ENCODE measurements around the gene CDH15.

Gene CDH15

DNA sequence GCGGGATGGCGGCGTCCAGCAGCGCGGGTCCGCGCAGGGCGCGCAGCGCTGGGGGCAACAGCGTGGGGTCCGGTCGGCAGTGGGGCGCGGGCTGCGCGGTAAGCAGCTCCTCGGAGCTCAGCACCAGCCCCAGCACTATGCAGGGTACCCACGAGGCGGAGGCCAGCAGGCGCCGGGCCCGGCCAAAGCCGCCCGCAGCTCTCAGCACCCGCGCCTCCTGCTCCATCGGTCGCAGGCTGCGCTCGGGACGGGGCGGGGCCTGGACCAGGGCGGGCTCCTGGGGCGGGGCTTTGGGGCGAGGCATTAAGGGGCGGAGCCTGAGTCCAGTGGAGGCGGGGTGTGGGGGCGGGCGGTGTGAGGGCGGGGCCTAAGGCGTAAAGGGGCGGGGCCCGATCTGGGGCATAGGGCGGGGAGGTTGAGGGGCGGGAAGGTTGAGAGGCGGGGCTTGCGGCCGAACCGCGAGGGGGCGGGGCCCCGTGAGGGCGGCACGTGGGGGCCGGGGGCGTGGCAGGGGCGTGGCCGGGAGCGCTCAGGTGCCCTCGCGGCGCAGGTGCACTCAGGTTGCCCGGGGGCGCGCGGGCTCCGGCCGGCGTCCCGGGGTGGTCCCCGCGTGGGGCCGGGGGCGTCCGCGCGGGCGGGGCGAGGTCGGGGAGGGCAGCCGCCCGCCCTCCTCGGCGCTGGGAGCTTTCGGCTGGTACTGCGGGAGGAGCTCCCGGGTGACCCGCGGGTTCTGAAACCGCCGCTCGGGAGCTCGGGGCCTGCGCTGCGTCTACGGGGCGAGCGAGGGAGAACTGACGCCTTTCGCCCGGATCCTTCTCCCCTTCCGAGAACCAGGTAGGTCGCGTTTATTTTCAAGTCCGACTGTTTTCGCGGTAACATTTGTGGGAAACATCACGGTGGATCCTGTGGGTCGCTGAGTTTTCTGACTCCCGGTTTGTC lies 30.2 kb downstream of the CDH15 start:
- peak; percentile 62 for DNase-seq

DNA sequence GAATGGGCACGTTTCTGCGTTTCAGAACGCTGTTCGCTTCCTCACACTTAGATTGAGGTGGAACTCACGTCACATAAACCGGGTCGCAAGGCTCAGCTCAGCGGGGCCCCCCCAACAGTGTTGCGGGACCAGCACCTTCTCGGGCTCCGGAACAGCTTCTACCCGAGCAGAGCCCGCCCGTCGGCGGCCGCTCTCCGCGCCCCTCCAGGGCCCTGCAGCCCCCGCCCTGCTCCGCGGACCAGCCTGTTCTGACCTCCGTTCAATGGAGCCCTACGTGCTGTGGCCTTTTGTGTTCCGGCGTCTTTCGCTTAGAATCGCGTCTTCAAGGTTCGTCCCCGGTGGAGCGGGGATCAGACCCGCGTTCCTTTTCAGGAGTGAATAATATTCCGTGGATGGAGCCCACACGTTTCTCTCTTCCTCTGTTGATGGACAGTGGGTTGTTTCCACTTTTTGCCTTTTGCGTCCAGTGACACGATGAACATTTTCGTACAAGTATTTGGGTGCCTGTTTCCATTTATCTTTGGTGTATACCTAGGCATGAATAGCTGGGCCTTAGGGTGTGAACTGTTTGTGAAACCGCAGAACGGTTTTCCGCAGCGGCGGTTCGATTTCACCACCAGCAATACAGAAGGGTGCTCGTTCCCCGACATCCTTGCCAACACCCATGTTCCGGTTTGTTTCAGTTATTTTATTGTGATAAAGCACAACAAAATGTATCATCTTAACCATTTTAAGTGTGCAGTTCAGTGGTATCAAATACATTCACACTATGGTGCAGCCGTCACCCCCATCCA lies 31.1 kb downstream of the CDH15 start:
- no peak for DNase-seq

DNA sequence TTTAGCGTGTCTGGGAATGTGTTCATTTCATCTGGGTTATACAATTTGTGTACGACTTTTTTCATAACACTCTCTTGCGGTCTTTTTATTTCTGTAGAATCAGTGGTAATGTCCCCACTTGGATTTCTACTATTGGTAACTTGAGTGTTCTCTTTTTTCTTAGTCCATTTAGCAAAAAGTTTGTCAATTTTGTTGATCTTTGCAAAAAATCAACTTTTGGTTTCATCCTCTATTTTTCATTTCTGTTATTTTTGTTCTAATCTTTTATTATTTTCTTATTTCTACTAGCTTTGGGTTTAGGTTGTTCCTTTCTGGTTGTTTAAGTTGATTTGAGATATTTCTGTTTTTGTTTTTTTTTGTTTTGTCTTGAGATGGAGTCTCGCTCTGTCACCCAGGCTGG lies 36.4 kb downstream of the CDH15 start:
- no peak for DNase-seq

DNA sequence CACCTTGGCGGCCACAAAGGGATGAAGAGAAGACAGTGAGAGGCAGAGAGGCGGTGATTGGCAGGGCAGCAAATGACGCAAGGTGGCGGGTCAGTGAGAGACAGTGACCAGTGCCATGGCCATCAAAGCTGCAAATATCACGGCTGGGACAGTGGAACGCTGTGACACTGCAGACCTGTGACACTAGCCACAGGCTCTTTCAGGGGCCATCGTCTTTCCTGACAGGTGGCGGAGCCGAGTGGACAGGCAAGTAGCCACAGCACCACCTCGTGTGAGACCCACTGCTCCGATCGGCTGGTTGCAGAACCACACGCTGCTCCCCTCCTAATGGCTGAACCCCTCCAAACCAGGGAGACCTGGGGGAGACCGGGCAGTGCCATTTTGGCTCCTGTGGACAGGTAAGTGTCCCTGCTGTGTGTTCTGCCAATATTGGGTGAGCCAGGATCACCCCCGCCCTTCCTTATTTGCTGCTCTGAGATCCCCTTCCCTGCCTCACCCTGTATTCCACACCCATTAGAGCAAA lies 38.0 kb downstream of the CDH15 start:
- no peak for DNase-seq

DNA sequence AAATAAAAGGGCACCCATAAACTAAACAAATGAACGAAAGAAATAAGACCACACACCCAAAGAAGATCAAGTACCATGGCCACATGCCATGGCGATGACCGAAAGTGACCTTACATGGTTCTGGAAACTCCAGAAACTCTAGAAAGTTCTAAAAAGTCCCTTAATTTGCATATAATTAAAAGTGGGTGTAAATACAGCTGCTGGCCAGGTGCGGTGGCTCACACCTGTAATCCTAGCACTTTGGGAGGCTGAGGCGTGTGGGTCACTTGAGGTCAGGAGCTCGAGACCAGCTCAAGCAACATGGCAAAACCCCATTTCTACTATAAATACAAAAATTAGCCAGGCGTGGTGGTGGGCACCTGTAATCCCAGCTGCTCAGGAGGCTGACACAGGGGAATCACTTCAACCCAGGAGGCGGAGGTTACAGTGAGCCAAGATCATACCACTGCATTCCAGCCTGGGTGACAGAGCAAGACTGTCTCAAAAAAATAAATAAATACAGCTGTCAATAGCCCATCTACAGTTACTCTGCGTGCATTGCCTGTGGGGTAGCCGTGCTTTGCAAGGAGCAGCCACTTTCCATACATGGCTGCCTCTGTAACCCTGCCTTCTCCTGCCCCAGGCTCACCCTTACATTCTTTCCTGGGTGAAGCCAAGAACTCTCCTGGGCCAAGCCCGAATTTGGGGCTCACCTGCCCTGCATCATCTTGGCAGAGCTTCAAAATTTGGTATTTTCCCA lies 38.8 kb downstream of the CDH15 start:
- no peak for DNase-seq

DNA sequence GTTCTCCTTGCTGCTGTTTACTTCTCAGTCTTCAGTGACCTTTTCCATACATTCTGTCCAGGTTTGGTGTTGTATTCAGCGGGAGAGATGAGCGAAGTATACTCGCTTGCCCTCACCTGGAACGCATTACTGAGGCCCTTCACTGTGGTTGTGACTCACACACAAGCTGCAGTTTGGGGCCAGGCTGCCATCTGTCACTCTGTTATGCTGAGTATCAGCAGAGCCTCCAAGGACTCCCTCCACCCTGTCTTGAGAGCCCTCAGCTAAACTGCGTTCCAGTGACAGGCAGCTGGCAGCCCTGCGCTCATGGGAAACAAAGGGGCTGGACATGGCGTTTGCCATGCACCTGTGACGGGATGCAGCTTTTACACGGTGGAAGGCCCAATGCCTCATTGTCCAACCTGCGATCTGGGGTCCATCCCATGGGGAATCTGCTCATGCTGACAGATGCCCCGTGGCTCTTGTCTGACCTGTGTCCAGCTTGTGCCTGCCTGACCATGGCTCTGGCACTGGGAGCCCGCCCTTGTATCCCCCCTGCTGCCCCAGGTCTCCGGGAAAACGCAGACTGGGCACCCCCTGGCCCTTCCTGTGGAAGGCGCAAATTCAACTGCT lies 39.5 kb downstream of the CDH15 start:
- DNase-seq, result no peak

DNA sequence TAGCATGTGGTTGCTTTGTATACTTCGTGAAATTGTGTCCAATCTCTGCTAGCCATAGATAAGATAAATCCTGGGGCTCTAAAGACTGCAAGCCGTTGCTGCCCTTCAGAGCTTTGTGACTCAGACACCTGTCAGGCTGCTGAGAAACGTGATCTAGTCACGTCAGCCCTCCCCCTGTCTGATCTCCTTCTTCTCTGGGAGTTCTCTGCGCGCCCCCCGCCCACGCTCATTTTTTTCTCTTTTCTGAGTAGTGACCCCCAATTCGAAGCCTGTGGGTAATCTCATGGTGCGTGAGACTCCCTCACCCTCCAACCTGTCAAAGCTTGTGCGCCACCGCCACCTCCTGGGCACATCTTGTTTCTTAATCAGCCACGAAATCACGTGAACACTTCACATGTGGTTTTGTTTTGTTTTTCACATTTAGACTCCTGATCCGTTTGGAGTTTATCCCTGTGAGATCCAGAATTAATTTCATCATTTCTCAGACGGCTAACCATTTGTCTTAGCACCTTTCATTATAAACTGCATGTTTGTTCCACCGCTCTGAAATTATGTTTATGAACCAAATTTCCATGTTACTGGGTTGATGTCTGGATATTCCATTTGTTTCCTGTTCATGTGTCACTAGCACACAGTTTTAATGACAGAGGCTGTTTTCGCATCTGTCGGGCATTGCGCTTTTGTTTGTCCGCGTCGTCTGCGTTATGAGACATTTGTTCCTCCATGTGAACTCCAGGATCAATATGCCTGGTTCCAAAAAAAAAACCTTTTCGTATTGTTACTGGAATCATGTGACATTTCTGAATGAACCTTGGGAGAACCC lies 45.0 kb downstream of the CDH15 start:
- peak; percentile 85 for DNase-seq

DNA sequence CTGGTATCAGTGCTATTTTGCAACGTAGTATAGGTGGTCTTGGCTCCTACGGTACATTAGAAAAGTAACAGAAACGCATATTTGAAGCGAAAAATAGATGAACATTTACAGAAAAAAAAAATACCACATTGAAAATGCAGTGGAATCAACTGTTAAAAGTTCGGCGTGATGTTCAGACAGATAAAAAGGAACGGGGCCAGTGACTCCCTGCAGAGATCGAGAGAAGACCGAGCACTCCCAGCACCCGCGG lies 45.5 kb downstream of the CDH15 start:
- no peak for DNase-seq

DNA sequence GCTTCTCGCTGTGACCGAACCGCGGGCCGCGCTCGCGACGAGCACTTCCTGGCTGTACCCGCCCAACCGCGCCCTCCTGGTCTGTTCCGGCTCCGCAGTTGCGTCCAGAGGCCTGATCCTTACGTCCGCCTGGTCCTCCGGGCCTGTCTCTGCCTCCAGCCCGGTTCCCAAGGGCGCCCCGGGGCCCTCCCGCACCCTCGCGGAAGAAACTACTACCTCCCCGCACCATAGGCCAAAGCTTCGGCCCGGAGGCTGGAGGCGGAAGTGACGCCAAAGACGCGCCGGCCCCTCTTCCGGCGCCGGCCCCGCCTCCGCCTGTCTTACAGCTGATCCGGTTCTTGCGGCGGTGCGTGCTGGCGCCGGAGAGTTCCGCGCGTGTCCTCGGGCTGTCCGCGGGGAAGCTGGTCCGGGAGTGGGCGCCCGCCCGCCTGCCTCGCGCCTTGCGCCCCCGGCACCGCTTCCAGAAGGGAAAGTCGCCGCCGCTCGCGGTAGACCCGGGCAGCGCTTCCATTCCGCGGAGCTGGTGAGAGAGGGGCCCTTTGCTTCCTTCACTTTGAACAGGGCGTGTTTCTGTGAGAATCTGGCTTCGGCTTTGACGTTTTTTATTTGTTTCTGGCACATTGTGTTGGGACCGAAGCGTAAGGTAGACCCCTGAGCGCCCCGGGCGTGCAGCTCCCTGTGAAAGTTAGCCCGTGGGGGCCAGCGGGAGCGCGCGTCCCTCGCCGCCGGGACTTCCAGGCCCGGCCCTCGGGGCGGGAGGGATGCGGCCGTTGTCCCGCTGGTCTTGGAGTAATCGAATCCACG lies 46.0 kb downstream of the CDH15 start, which contains the start of gene ZNF778:
Gene ZNF778 (plus strand): TSS at position 316 of the 804 bp plus-strand sequence. CDS start 3,425 bp downstream, outside the sequence.
- peak; percentile 73 for DNase-seq

DNA sequence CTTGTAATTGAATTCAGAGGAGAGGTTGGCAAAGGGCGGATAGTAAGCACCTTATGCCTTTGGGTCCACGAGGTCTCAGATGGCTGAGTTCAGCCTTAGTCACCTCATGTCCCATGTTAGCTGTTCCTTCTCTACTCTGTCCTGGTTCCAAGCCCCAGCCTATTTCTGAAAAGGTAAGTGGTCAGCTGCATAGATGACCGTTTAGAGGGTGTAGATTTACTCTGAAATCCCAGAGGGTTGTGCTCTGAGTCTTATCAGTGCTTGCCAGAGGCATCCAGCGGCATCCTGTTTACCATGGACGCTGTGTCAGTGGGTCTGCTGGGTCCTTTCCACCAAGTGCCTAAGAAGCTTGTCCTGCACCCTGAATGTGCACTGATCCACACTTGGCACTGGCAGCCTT lies 47.8 kb downstream of the CDH15 start:
- DNase-seq, result no peak

DNA sequence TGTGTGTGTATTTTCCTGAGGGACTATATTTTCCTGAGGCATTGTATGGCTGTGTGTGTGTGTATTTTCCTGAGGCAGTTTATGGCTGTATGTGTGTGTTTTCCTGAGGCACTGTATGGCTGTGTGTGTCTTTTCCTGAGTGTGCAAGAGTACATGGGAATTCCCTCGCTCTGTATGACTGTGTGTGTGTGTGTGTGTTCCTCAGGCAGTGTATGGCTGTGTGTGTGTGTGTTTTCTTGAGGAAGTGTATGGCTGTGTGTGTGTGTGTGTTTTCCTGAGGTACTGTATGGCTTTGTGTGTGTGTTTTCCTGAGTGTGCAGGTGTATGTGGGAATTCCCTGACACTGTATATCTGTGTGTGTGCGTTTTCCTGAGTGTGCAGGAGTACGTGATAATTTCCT lies 50.1 kb downstream of the CDH15 start:
- no peak for DNase-seq

DNA sequence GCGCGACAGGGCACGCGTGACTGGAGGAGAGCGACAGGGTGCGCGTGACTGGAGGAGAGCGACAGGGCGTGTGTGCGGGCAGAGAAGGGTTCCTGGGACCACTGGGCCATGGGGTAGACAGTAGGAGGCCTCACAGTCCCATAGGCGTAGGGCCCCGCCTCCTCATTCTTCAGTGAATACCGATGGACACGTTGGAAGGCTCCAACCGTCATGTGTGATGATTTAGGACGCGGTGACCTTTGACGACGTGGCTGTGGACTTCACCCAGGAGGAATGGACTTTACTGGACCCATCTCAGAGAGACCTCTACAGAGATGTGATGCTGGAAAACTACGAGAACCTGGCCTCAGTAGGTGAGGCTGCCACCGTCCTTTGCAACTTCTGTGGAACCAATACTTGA lies 51.4 kb downstream of the CDH15 start:
- DNase-seq, result no peak

DNA sequence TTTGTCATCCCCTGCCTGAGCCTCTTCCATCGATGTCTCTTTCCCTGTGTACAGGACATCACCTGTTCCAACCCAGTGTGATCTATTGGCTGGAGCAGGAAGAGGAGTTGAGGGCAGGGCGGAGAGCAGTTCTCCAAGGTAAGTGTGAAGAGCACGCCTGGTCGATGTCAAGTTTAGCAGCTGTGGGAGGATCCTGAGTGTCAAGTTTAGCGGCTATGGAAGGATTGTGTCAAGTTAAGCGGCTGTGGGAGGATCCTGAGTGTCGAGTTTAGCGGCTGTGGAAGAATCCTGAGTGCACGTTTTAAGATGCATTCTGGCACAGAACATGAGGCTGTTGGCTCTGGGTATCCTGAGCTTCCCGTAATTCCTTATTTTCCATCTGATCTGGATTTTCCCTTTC lies 53.1 kb downstream of the CDH15 start:
- DNase-seq, result no peak

DNA sequence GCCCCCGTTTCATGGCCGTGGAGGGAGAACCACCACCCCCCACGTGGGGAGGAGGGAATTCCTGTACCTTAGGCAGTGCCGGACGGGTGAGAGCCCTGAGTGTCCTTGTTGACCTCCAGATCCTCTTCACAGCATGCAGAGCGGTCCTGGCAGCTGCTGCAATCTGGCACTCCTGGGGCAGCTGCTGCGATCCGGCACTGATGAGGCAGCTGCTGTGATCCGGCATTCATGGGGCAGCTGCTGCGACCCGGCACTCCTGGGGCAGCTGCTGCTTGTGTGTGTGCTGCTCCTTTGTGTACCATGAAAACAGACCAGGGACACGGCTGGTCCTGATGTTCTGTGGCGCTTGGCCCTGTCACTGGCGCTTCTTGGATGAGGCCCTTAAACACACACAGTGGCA lies 58.7 kb downstream of the CDH15 start:
- DNase-seq, result no peak

DNA sequence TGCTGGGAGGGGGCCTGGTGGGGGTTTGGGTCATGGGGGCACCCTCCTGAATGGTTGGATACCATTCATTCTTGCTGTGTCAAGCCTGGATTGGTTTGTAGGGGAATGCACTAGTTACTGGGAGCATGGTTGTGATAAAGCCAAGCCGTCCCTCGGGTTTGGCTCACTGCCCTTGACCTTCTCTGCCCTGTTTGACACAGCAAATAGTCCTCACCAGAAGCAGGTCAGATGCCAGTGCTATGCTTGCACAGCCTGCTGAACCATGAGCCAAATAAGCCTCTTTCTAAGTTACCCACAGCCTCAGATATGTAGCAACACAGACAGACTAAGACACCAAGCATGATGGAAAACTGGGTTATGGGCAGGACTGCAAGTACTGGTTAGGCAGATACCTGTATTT lies 60.6 kb downstream of the CDH15 start:
- DNase-seq, result no peak

DNA sequence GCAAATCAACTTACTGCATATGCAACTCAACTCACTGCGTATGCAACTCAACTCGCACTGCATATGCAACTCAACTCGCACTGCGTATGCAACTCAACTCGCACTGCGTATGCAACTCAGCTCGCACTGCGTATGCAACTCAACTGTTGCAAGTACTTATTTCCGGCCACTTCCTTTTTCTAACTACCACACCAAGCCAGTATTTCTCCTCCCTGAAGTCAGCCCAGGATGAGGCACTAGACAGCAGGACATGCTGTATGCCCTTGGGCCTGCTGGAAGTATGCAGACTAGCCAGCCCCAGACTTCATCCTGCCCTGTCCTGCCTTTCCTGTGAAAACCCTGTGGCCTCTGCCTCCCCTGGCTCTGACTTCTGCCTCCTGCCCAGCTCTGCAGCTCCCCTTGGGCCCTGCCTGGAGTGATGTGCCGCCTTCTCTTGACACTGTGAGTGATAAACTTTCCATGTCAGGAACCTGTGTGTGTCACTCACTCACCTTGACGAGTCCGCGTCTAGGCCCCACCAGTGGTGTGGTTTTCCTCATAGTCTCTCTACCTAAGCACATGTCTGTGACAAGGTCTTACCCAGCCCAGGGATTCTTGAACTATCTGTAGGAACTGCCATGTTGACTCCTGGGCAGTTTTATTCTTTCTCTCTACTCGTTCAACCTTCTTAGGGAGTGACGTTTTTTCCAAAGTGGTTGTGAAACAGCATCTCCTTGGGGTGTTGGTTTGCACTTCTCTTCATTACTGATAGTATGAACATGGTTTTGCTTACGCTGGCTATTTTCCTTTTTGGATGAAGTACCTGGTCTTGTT lies 62.3 kb downstream of the CDH15 start:
- DNase-seq, result no peak

DNA sequence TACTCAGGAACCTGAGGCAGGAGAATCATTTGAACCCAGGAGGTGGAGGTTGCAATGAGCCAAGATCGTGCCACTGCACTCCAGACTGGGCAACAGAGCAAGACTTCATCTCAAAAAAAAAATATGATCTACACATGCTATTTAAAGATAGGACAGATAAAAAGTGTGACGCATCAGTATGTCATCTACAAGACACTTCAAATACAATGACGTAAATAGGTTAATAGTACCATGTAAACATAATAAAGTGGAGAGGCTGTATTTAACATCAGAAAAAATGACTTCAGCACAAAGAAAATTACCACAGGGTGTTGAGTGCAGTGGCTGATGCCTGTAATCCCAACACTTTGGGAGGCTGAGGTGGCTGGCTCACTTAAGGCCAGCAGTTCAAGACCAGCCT lies 66.2 kb downstream of the CDH15 start:
- DNase-seq, result no peak

DNA sequence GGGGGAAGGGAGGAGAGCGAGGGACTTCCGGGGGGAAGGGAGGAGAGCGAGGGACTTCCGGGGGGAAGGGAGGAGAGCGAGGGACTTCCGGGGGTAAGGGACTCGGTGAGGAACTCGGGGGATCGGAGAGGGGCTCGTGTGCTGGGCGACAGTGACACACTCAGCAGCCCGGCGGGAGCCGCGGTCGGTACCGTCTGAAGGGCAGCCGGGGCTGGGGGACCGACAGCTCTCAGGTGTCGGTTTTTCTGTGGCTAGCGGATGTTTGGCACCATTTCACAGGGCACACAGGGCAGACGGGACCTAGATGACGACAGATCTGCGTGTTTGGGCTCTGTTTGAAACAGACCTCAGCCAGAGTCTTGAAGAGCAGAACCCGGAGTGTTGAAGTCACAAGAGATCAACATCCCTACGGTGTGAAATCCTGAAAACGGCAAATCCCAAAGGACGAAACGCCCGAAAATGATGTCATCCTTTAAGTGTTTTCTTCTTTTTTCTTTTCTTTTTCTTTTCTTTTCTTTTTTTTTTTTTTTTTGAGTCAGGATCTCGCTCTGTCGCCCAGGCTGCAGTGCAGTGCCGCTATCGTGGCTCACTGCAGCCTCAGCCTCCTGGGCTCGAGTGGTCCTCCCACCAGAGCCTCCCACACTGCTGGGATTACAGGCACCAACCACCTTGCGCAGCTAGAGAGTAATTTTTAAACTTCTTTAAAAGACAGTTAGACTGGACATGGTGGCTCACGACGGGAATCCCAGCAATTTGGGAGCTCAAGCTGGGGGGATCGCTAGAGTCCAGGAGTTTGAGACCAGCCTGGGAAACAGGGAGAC lies 69.8 kb downstream of the CDH15 start:
- peak; percentile 77 for DNase-seq

DNA sequence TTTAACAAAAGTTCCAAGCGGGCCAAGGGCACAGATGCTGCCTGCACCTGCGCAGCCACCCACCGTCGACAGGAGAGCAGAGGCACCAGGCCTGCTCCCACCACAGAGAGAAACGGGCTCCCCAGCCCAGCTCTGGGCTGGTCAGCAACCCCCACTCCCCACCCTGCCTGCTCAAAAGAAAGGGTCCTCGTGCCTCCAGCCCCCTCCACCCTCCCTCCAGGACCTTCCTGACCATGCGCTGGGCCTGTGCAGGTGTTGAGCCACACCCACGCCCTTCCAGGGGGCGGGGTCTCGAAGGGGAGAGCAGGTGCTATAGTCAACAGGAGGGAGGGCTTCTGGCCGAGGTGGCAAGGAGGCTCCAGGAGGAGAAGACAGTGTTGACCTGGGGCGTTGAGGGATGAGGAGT lies 71.2 kb downstream of the CDH15 start:
- no peak for DNase-seq

Measured in CD4-positive, alpha-beta T cell treated with Interleukin-4 for 4 hours (primary cell).